ENCODE results near the gene IL17C. TPM values are rescaled to one million over a fixed set of nuclear protein-coding genes. Genes with fewer than 3 reads are reported as not detected.

IL17C gene
- total RNA-seq, 4 donors from 2014 or later: 2.4 TPM; not detected in 3

DNA sequence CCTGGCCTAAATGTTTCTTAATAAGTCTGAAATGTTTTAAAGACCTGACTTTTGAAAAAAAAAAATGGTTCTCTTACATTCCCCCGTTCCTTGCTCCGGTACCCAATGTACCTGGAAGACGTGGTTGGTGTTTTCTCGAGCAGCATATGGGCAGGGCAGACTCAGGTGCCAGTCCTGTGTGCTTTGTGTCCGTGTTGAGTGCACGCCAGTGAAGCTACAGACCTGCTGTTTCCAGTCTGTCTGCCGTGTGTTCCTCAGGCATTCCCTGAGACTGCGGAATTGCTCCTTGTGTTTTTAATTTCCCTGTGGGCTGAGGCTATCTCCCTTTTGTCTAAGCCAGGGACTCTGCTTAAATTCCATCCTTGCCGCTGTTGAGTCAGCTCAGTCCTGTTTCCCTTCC is 11.7 kb upstream of the IL17C start:
- intact Hi-C loops (cut with DNase I): no loop called here
- no peak overlapping the region for H3K4me3 ChIP-seq
- WGBS, 2 donors: 92 to 94% methylated on average over 9 of the region's 9 CpGs
- DNase-seq: no peak
- H3K9me3 ChIP-seq: no peaks in the 10 kb centered on the region
- no peak for TF ChIP-seq POLR2A (IDR thresholded peaks at IDR 0.05)
- TF ChIP-seq CTCF (IDR thresholded peaks at IDR 0.05): no peak
- H3K27ac ChIP-seq: no peak overlapping the region
- no peaks in the 10 kb centered on the region for H3K27me3 ChIP-seq
- H3K36me3 ChIP-seq: peaks cover 41 to 99% (median 44%) of the 10 kb centered on the region in 3 donors
- no peaks in the 10 kb centered on the region for H3K4me1 ChIP-seq

DNA sequence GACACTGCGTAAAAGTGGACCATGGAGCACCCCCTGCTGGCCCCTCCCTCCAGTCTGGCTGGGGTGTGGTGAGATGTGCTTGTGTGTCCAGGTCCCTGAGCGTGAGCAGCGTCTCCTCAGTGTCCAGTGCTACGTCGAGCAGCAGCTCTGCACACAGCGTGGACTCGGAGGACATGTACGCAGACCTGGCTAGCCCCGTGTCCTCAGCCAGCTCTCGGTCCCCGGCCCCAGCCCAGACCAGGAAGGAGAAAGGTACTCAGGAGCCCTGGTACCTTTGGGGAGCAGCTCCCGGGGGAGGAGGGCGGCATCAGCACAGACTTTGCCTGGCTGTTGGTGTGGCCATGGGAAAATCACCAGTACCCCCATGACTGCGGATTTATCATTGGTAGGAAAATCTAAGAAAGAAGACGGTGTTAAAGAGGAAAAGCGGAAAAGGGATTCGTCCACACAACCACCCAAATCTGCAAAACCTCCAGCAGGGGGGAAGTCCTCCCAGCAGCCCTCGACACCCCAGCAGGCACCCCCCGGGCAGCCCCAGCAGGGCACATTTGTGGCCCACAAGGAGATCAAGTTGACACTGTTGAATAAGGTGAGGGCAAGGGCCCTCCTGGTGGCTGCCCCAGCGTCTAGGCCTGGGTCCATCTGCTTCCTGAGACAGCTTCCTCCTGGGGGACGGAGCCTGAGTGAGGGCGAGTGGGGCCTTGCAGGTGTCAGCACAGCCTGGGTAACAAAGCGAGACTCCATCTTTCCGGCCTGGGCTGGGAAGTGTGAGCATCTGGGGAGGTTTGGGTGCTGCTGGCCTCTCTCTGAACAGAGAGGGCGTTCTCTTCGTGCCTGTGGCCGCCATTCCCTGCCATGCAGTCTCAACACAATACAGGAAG is 10.6 kb upstream of the IL17C start:
- TF ChIP-seq CTCF (IDR thresholded peaks at IDR 0.05) (no peak), POLR2A (IDR thresholded peaks at IDR 0.05) (no peak)
- no peak overlapping the region for H3K4me3 ChIP-seq
- H3K9me3 ChIP-seq: no peaks in the 10 kb centered on the region
- no peak overlapping the region for H3K27ac ChIP-seq
- DNase-seq: no peak
- peaks cover 31 to 98% (median 42%) of the 10 kb centered on the region in 3 donors for H3K36me3 ChIP-seq
- H3K4me1 ChIP-seq: no peaks in the 10 kb centered on the region
- H3K27me3 ChIP-seq: no peaks in the 10 kb centered on the region
- intact Hi-C loops (cut with DNase I): no loop called here
- WGBS, 2 donors: 91 to 94% methylated on average over 3 to 18 of the region's 27 CpGs

DNA sequence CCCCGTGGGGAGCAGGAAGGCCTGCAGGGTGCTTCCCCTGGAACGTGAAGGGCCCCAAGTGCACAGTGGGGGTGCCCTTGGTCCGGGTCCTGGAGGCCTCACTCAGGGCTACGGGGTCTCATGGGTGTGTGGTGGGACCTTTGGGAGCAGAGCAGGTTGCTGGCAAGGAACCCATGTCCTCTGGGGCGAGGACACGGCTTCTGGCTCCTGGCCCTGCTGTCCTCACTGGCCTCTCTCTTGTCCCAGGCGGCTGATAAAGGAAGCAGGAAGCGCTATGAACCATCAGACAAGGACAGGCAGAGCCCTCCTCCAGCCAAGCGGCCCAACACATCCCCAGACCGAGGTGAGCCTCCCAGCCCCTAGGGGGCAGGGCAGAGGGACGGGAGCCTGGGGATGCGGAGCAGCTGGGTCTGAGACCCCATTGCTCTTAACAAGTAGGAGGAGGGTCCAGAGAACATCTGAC is 9.8 kb upstream of the IL17C start:
- Histone ChIP-seq H3K4me3 (no peak overlapping the region), H3K4me1 (peaks cover 0 to 4% (median 0%) of the 10 kb centered on the region in 3 donors), H3K27ac (no peak overlapping the region), H3K9me3 (no peaks in the 10 kb centered on the region), H3K27me3 (peaks cover 0 to 3% (median 0%) of the 10 kb centered on the region in 4 donors), H3K36me3 (peaks cover 23 to 91% (median 35%) of the 10 kb centered on the region in 3 donors)
- DNase-seq: no peak
- intact Hi-C loops (cut with DNase I): no loop called here
- 58% methylated on average over 2 of the region's 12 CpGs; no CpG with 5 or more reads in 1 of the 2 donors for WGBS, 2 donors
- TF ChIP-seq POLR2A (IDR thresholded peaks at IDR 0.05): no peak
- TF ChIP-seq CTCF (IDR thresholded peaks at IDR 0.05): no peak

GRCh38 chr16:88629835-88630234 is 8.5 kb upstream of the IL17C start:
- H3K4me1 ChIP-seq: peaks cover 9 to 17% (median 11%) of the 10 kb centered on the region in 3 donors
- intact Hi-C loops (cut with DNase I): no loop called here
- peaks cover 13 to 78% (median 22%) of the 10 kb centered on the region in 3 donors for H3K36me3 ChIP-seq
- no peak overlapping the region for H3K27ac ChIP-seq
- H3K4me3 ChIP-seq: no peak overlapping the region
- peaks cover 0 to 16% (median 0%) of the 10 kb centered on the region in 4 donors for H3K27me3 ChIP-seq
- 79 to 96% methylated on average over 7 to 8 of the region's 9 CpGs for WGBS, 2 donors
- no peak for TF ChIP-seq POLR2A (IDR thresholded peaks at IDR 0.05)
- no peak for TF ChIP-seq CTCF (IDR thresholded peaks at IDR 0.05)
- no peaks in the 10 kb centered on the region for H3K9me3 ChIP-seq
- DNase-seq: no peak

DNA sequence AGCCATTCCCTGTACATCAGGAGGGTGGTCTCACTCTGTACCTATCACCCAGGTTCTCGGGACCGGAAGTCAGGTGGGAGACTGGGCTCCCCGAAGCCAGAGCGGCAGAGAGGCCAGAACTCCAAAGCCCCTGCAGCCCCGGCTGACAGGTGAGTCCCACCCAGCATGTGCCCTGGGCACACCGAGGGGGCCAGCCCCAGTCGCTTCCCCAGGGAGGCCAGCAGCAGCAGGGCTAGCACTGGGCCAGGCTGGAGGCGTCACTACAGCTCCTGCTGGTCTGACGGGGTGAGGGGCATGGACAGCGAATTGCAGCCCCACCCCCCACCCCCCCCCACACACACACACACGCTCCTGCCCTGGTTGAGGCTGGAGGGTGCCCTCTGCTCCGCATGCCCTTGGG is 7.9 kb upstream of the IL17C start:
- no peak for TF ChIP-seq POLR2A (IDR thresholded peaks at IDR 0.05)
- no peak for TF ChIP-seq CTCF (IDR thresholded peaks at IDR 0.05)
- H3K9me3 ChIP-seq: no peaks in the 10 kb centered on the region
- H3K4me3 ChIP-seq: no peak overlapping the region
- intact Hi-C loops (cut with DNase I): no loop called here
- 100% methylated on average over 1 of the region's 12 CpGs; no CpG with 5 or more reads in 1 of the 2 donors for WGBS, 2 donors
- no peak for DNase-seq
- peaks cover 0 to 22% (median 0%) of the 10 kb centered on the region in 4 donors for H3K27me3 ChIP-seq
- peaks cover 12 to 23% (median 14%) of the 10 kb centered on the region in 3 donors for H3K4me1 ChIP-seq
- no peak overlapping the region for H3K27ac ChIP-seq
- H3K36me3 ChIP-seq: peaks cover 7 to 72% (median 16%) of the 10 kb centered on the region in 3 donors
